Activated T-helper 2 cell treated with anti-CD3 and anti-CD28 coated beads, Interferon-gamma antibody, Interleukin-2, Interleukin-4, amounts not matched to agents 10 μg/mL and 5 μg/mL and 100 μg/mL, durations not matched to agents 14 hours and 24 hours and 36 hours (primary cell): Measurements from ENCODE around the gene OR6X1. TPM values are rescaled to one million over a fixed set of nuclear protein-coding genes. Genes with fewer than 3 reads are reported as not detected.
A peak's percentile ranks its signal among the peaks of the same experiment; 100 is the strongest.
"Not testable (repeated sequence)": the region's sequence is repeated elsewhere in the genome, so short reads cannot be mapped to it uniquely, and the experiment has no call there.

Experiments
- DNase-seq: peaks from one replicate; pipeline ENCODE4 v3.0.0; 2021; ENCODE audit warnings: low spot score
- H3K27ac Mint-ChIP-seq: one replicate; pipeline ENCODE4 v1.8.0; 2021; ENCODE audit warnings: mixed read lengths
- H3K27me3 Mint-ChIP-seq: one replicate; pipeline ENCODE4 v1.8.0; 2021; ENCODE audit warnings: low read depth, mixed read lengths
- H3K36me3 Mint-ChIP-seq: one replicate; pipeline ENCODE4 v1.8.0; 2021; ENCODE audit warnings: low read depth, mixed read lengths
- H3K4me1 Mint-ChIP-seq: one replicate; pipeline ENCODE4 v1.8.0; 2021; ENCODE audit warnings: low read depth, mixed read lengths
- H3K4me3 Mint-ChIP-seq: one replicate; pipeline ENCODE4 v1.8.0; 2021; ENCODE audit warnings: low read depth, mild to moderate bottlenecking, moderate library complexity, mixed read lengths
- H3K9me3 Mint-ChIP-seq: one replicate; pipeline ENCODE4 v1.8.0; 2021; ENCODE audit warnings: mixed read lengths
- intact Hi-C: fragments of 100-400 bp; cut with micrococcal nuclease; formaldehyde crosslinking; loops from one replicate; pipeline ENCODE4 v1.15.1; 2023
- total RNA-seq: library from RNA; stranded (reverse); gene quantifications from 2 replicates; pipeline ENCODE4 v1.2.3, GENCODE V29; 2022

Gene OR6X1
- total RNA-seq, 1 donor from 2014 or later, result not detected

GRCh38 chr11:123712627-123713026, 41.7 kb downstream of the OR6X1 start:
- H3K4me1 Mint-ChIP-seq, intact Hi-C loops, H3K36me3 Mint-ChIP-seq, H3K9me3 Mint-ChIP-seq, DNase-seq, H3K4me3 Mint-ChIP-seq, H3K27ac Mint-ChIP-seq: not testable (repeated sequence)
- H3K27me3 Mint-ChIP-seq, result peaks cover 35% of the 10 kb centered on the region

- peaks cover 9% of the 10 kb centered on the region for H3K27me3 Mint-ChIP-seq
- H3K9me3 Mint-ChIP-seq, result no peaks in the 10 kb centered on the region
- intact Hi-C loops, result loop anchor here (1.0 kb wide), 1 partner anchor 66 kb away; no protein-coding TSS in a partner anchor
- no peak overlapping the region for H3K4me3 Mint-ChIP-seq
- no peaks in the 10 kb centered on the region for H3K4me1 Mint-ChIP-seq
- H3K36me3 Mint-ChIP-seq, result no peaks in the 10 kb centered on the region
- no peak overlapping the region for H3K27ac Mint-ChIP-seq
- peak; percentile 17 for DNase-seq
Observed at GRCh38 chr11:123707606-123708205, 46.6 kb downstream of the OR6X1 start.

GRCh38 chr11:123707206-123707605, 47.1 kb downstream of the OR6X1 start:
- intact Hi-C loops, result loop anchor here (1.0 kb wide), 1 partner anchor 66 kb away; no protein-coding TSS in a partner anchor

GRCh38 chr11:123704341-123704740, 50.0 kb downstream of the OR6X1 start:
- intact Hi-C loops, result no loop called here
- peaks cover 10% of the 10 kb centered on the region for H3K27me3 Mint-ChIP-seq
- H3K9me3 Mint-ChIP-seq, result no peaks in the 10 kb centered on the region
- no peaks in the 10 kb centered on the region for H3K36me3 Mint-ChIP-seq
- H3K4me3 Mint-ChIP-seq, result no peak overlapping the region
- no peak for DNase-seq
- H3K4me1 Mint-ChIP-seq, result no peaks in the 10 kb centered on the region
- no peak overlapping the region for H3K27ac Mint-ChIP-seq

More at GRCh38 chr11:123707206-123707605, 47.1 kb downstream of the OR6X1 start:
- no peak overlapping the region for H3K27ac Mint-ChIP-seq
- H3K4me1 Mint-ChIP-seq, result no peaks in the 10 kb centered on the region
- no peaks in the 10 kb centered on the region for H3K36me3 Mint-ChIP-seq
- peaks cover 12% of the 10 kb centered on the region for H3K27me3 Mint-ChIP-seq
- no peak overlapping the region for H3K4me3 Mint-ChIP-seq
- no peak for DNase-seq
- H3K9me3 Mint-ChIP-seq, result no peaks in the 10 kb centered on the region

Other genes with a start within 250 kb of the OR6X1 start
- not detected in 2 replicates for gene SCN3B, start 99.9 kb downstream of the OR6X1 start, total RNA-seq
- gene ZNF202, start 12.9 kb downstream of the OR6X1 start, total RNA-seq, result 19.2 and 22.3 TPM in 2 replicates
- gene OR6M1, start 51.8 kb upstream of the OR6X1 start, total RNA-seq, result not detected in 2 replicates
- gene TMEM225, start 131.2 kb upstream of the OR6X1 start, total RNA-seq, result not detected in 2 replicates
- not detected in 2 replicates for gene OR8D4, start 147.6 kb upstream of the OR6X1 start, total RNA-seq
- not detected in 2 replicates for gene OR4D5, start 185.1 kb upstream of the OR6X1 start, total RNA-seq
- not detected in 2 replicates for gene OR6T1, start 189.3 kb upstream of the OR6X1 start, total RNA-seq
- gene OR10S1, start 223.3 kb upstream of the OR6X1 start, total RNA-seq, result not detected in 2 replicates
- not detected in 2 replicates for gene OR10G6, start 240.6 kb upstream of the OR6X1 start, total RNA-seq